Endothelial cell of umbilical vein (primary cell): ENCODE data around the gene TMEM11. TPM values are rescaled to one million over a fixed set of nuclear protein-coding genes. Genes with fewer than 3 reads are reported as not detected.

Experiments used
- BruUV-seq: library from RNA; stranded (reverse); fragments of 400-500 nt; replicated peaks from 2 replicates; lab custom pipeline; 2021; lab: Mats Ljungman, UMichigan
- CTCF ChIA-PET: fragments of 300-600, 350-600 bp; sonication (Branson Sonifier 250); formaldehyde crosslinking; loops from one replicate; lab custom pipeline; 2021; ENCODE audit warnings: antibody characterized with exemption, inconsistent platforms; lab: Charles Lee
- POLR2A ChIA-PET: fragments of 300-600, 350-600 bp; sonication (Branson Sonifier 250); formaldehyde crosslinking; loops from one replicate; lab custom pipeline; 2021; ENCODE audit warnings: antibody characterized with exemption, inconsistent platforms; lab: Charles Lee
- DNase-seq: peaks from one replicate; pipeline ENCODE4 v3.0.0-alpha.2; 2011; ENCODE audit warnings: low read depth, low spot score
- FAIRE-seq: peaks from 2 replicates; lab custom pipeline; 2011; peaks lifted over from hg19 to GRCh38; lab: Jason Lieb, UNC
- H2AFZ ChIP-seq: 2 replicates; pipeline ENCODE4 v1.6.0; 2012; ENCODE audit warnings: low read depth, low read length, control low read depth, inconsistent platforms
- H3K27ac ChIP-seq: 2 replicates; pipeline ENCODE4 v1.5.1; 2011; ENCODE audit warnings: low read depth, mild to moderate bottlenecking, control low read depth, low read length, moderate library complexity; ENCODE audit not compliant: insufficient read depth
- H3K27me3 ChIP-seq, 2 experiments: 2 replicates each; pipeline versions ENCODE4 v1.6.0 to v1.6.1; 2011; ENCODE audit warnings: low read length in 2 of 2, mixed read lengths in 1 of 2; ENCODE audit not compliant: control insufficient read depth in 2 of 2, insufficient read depth in 2 of 2
- H3K36me3 ChIP-seq, 2 experiments: 2 replicates in 1 of 2; 3 replicates in 1 of 2; pipeline ENCODE4 v1.5.1; 2011; ENCODE audit warnings: low read length in 2 of 2, mild to moderate bottlenecking in 1 of 2, moderate library complexity in 1 of 2; ENCODE audit not compliant: control insufficient read depth in 2 of 2, insufficient read depth in 2 of 2; ENCODE audit errors: extremely low read depth in 1 of 2
- H3K4me1 ChIP-seq: 3 replicates; pipeline ENCODE4 v1.5.1; 2011; ENCODE audit warnings: mild to moderate bottlenecking, low read length; ENCODE audit not compliant: control insufficient read depth, insufficient read depth; ENCODE audit errors: extremely low read depth
- H3K4me2 ChIP-seq: 2 replicates; pipeline ENCODE4 v1.6.1; 2011; ENCODE audit warnings: low read length, control low read depth, mixed read lengths; ENCODE audit not compliant: insufficient read depth
- H3K4me3 ChIP-seq, 3 experiments: fragments of 200-600 bp in 1 of 3; sonication (generic), shearing (Covaris generic) in 1 of 3; replicated peaks in 1 of 3; 2 replicates each; pipeline ENCODE4 v1.5.1; 2011 to 2016; ENCODE audit warnings: control low read depth in 3 of 3, low read length in 3 of 3, mild to moderate bottlenecking in 2 of 3, inconsistent platforms in 1 of 3, low read depth in 1 of 3, moderate library complexity in 1 of 3; ENCODE audit not compliant: insufficient read depth in 1 of 3
- H3K79me2 ChIP-seq: 2 replicates; pipeline ENCODE4 v1.6.0; 2012; ENCODE audit warnings: low read length, inconsistent platforms; ENCODE audit not compliant: control insufficient read depth, insufficient read depth
- H3K9ac ChIP-seq: replicated peaks from 2 replicates; pipeline ENCODE3; 2011; ENCODE audit warnings: low read length, control low read depth; ENCODE audit not compliant: insufficient read depth; ENCODE audit errors: extremely low read depth
- H3K9me1 ChIP-seq: replicated peaks from 3 replicates; pipeline ENCODE4 v1.6.0; 2011; ENCODE audit warnings: mild to moderate bottlenecking, low read length; ENCODE audit not compliant: control insufficient read depth, insufficient read depth; ENCODE audit errors: extremely low read depth
- H3K9me3 ChIP-seq: replicated peaks from 2 replicates; pipeline ENCODE4 v1.5.1; 2012; ENCODE audit warnings: low read length, inconsistent platforms; ENCODE audit not compliant: control insufficient read depth, insufficient read depth
- H4K20me1 ChIP-seq: replicated peaks from 2 replicates; pipeline ENCODE3; 2011; ENCODE audit warnings: mild to moderate bottlenecking, low read length; ENCODE audit not compliant: control insufficient read depth, insufficient read depth; ENCODE audit errors: extremely low read depth
- CTCF ChIP-seq, 2 donors: IDR thresholded peaks; 1 replicate in 1 of 2; 2 replicates in 1 of 2; pipeline ENCODE4 v1.5.1; 2011; ENCODE audit warnings: low read length in 2 of 2, mild to moderate bottlenecking in 2 of 2, moderate library complexity in 2 of 2, control low read depth in 1 of 2, inconsistent platforms in 1 of 2, low read depth in 1 of 2; ENCODE audit not compliant: insufficient read depth in 1 of 2; ENCODE audit errors: extremely low read depth in 1 of 2
- EZH2 ChIP-seq: IDR thresholded peaks from 2 replicates; pipeline ENCODE4 v1.6.1; 2012; ENCODE audit warnings: borderline replicate concordance, low read depth, mild to moderate bottlenecking, moderate library complexity, low read length, inconsistent platforms; ENCODE audit not compliant: severe bottlenecking
- FOS ChIP-seq: IDR thresholded peaks from 2 replicates; pipeline ENCODE4 v1.6.1; 2011; ENCODE audit warnings: mild to moderate bottlenecking, low read length, moderate library complexity, borderline replicate concordance; ENCODE audit not compliant: insufficient read depth
- GATA2 ChIP-seq: IDR thresholded peaks from 2 replicates; pipeline ENCODE4 v1.7.0; 2011; ENCODE audit warnings: low read depth, mild to moderate bottlenecking, moderate library complexity, mixed read lengths, low read length; ENCODE audit not compliant: insufficient read length, insufficient read depth
- JUN ChIP-seq: IDR thresholded peaks from 2 replicates; pipeline ENCODE4 v1.6.1; 2011; ENCODE audit warnings: borderline replicate concordance, low read depth; ENCODE audit not compliant: insufficient read length, insufficient read depth
- MAX ChIP-seq: IDR thresholded peaks from 2 replicates; pipeline ENCODE4 v1.6.1; 2011; ENCODE audit not compliant: insufficient read depth, insufficient read length
- MYC ChIP-seq: IDR thresholded peaks from one replicate; pipeline ENCODE4 v1.6.1; 2011; ENCODE audit warnings: mild to moderate bottlenecking, low read depth, low read length
- POLR2A ChIP-seq: IDR thresholded peaks from 2 replicates; pipeline ENCODE4 v1.6.1; 2012; ENCODE audit warnings: low read depth, mild to moderate bottlenecking, control low read depth, low read length
- POLR2AphosphoS5 ChIP-seq: IDR thresholded peaks from 2 replicates; pipeline ENCODE4 v1.6.1; 2012; ENCODE audit warnings: low read depth, mild to moderate bottlenecking, control low read depth, low read length, moderate library complexity; ENCODE audit not compliant: insufficient read depth
- dilution Hi-C: fragments of 300-500 bp; cut with MboI; formaldehyde crosslinking; loops from one replicate; pipeline ENCODE4 v1.15.0; 2019; ENCODE audit warnings: low sequenced_read_pairs; ENCODE audit not compliant: extremely low pct_ligation_motif_present
- intact Hi-C: fragments of 100-400 bp; cut with micrococcal nuclease; formaldehyde crosslinking; loops from one replicate; pipeline ENCODE4 v1.10.0; 2022
- polyA plus RNA-seq, 4 experiments: library from polyadenylated mRNA; depleted of rRNA in 3 of 4; stranded (reverse) in 3 of 4; unstranded in 1 of 4; fragments of >200 nt; gene quantifications; 2 replicates each; pipeline versions ENCODE4 v1.2.1 to v1.2.3, GENCODE V29; 2011 to 2012; ENCODE audit warnings: missing spikeins in 1 of 4
- total RNA-seq: library from RNA; stranded (reverse); gene quantifications from 2 replicates; pipeline ENCODE4 v1.2.3, GENCODE V29; 2021

Gene TMEM11
- total and polyA plus RNA-seq, 2 donors (not counting 3 experiments of a cell fraction or from before 2014, with no cell fraction given) = 27.4 to 79.9 TPM

- H3K79me2 ChIP-seq = no peaks in the 10 kb centered on the region
- H4K20me1 ChIP-seq = no peaks in the 10 kb centered on the region
- peak; percentile 87 for TF ChIP-seq MAX
- TF ChIP-seq MYC = no peak
- no peak for TF ChIP-seq GATA2
- TF ChIP-seq EZH2 = peak; percentile 14
- no peak for TF ChIP-seq JUN
- no peak for TF ChIP-seq CTCF (IDR thresholded peaks at IDR 0.05; ENCODE audit: extremely low read depth in 1 of 2, insufficient read depth in 1 of 2, low read depth in 1 of 2, low read length in 2 of 2)
- TF ChIP-seq FOS = no peak
- TF ChIP-seq POLR2A = no peak
- no peak for TF ChIP-seq POLR2AphosphoS5
- no peaks in the 10 kb centered on the region for H3K36me3 ChIP-seq
- H3K4me3 ChIP-seq = peak within 1 kb of the TSS; percentile 14 to 61 (median 40)
- DNase-seq (peak; percentile 80), FAIRE-seq (peak; percentile 80)
- peak within 1 kb of the TSS; percentile 95 for H2AFZ ChIP-seq
- peaks cover 8% of the 10 kb centered on the region for H3K4me1 ChIP-seq
- no TSS peak for BruUV-seq
- intact Hi-C loops (loop anchor here (1.0 kb wide), 3 partner anchors 35 to 210 kb away; partner anchors contain the start of genes TMEM11 and USP22), dilution Hi-C loops (no loop called here)
- H3K9me1 ChIP-seq = no peaks in the 10 kb centered on the region
- ChIA-PET CTCF (interaction anchor here (0.6 to 2.1 kb wide), 4 partner anchors 27 to 260 kb away, joined by 3 to 11 read pairs (median 4); no protein-coding TSS in a partner anchor), POLR2A (no interaction called here)
- peak within 1 kb of the TSS; percentile 39 for H3K9ac ChIP-seq
- H3K9me3 ChIP-seq = no peaks in the 10 kb centered on the region
- no peaks in the 10 kb centered on the region for H3K27me3 ChIP-seq
- peak within 1 kb of the TSS; percentile 76 for H3K4me2 ChIP-seq
- H3K27ac ChIP-seq = no peak within 1 kb of the TSS
Measured at GRCh38 chr17:21252796-21253645, 39.1 kb upstream of the TMEM11 start, which contains the start of gene NATD1. TSS of gene NATD1 (minus strand) at chr17:21253410. CDS start at chr17:21253264, 146 bp downstream.
